Endodermal cell (in vitro differentiated cells): ENCODE measurements around the gene TRAP1. TPM values are rescaled to one million over a fixed set of nuclear protein-coding genes. Genes with fewer than 3 reads are reported as not detected.

Experiments used
- DNase-seq: peaks from one replicate; pipeline ENCODE4 v3.0.0-alpha.2; 2017
- H3K27ac ChIP-seq: 2 replicates; pipeline ENCODE4 v1.5.1; 2013; ENCODE audit warnings: mild to moderate bottlenecking, low read depth, low read length, moderate library complexity
- H3K27me3 ChIP-seq: 2 replicates; pipeline ENCODE4 v1.6.1; 2013; ENCODE audit warnings: mild to moderate bottlenecking, low read length, moderate library complexity; ENCODE audit not compliant: insufficient read depth, control insufficient read depth, poor library complexity, severe bottlenecking
- H3K36me3 ChIP-seq: 2 replicates; pipeline ENCODE4 v1.7.0; 2013; ENCODE audit warnings: mild to moderate bottlenecking, low read length, moderate library complexity; ENCODE audit not compliant: control insufficient read depth, insufficient read depth
- H3K4me1 ChIP-seq: one replicate; pipeline ENCODE4 v1.7.0; 2013; ENCODE audit warnings: low read length; ENCODE audit not compliant: control insufficient read depth, insufficient read depth
- H3K4me3 ChIP-seq: 2 replicates; pipeline ENCODE4 v1.5.1; 2013; ENCODE audit warnings: mild to moderate bottlenecking, low read length, moderate library complexity
- H3K9ac ChIP-seq: 2 replicates; pipeline ENCODE4 v1.6.1; 2013; ENCODE audit warnings: mild to moderate bottlenecking, low read length, moderate library complexity; ENCODE audit not compliant: poor library complexity, severe bottlenecking; ENCODE audit errors: extremely low read depth
- H3K9me3 ChIP-seq: 2 replicates; pipeline ENCODE4 v1.6.1; 2013; ENCODE audit warnings: mild to moderate bottlenecking, low read length, moderate library complexity; ENCODE audit not compliant: control insufficient read depth
- H3K27ac Mint-ChIP-seq: 2 replicates; pipeline ENCODE4 v1.8.0; 2020; ENCODE audit warnings: mixed read lengths
- H3K27me3 Mint-ChIP-seq: 2 replicates; pipeline ENCODE4 v1.8.0; 2021; ENCODE audit warnings: mild to moderate bottlenecking, mixed read lengths; ENCODE audit not compliant: insufficient read depth
- H3K36me3 Mint-ChIP-seq: 2 replicates; pipeline ENCODE4 v1.8.0; 2020; ENCODE audit warnings: low read depth, mixed read lengths
- H3K4me1 Mint-ChIP-seq: 2 replicates; pipeline ENCODE4 v1.8.0; 2020; ENCODE audit warnings: mixed read lengths
- H3K4me3 Mint-ChIP-seq: 2 replicates; pipeline ENCODE4 v1.8.0; 2020; ENCODE audit warnings: mild to moderate bottlenecking, moderate library complexity, mixed read lengths
- H3K9me3 Mint-ChIP-seq: 2 replicates; pipeline ENCODE4 v1.8.0; 2020; ENCODE audit warnings: mild to moderate bottlenecking, mixed read lengths
- CTCF ChIP-seq: fragments of 200-600 bp; sonication (generic); conservative IDR thresholded peaks from 2 replicates; pipeline ENCODE4 v1.5.0; 2021; ENCODE audit warnings: antibody characterized with exemption, mild to moderate bottlenecking
- WGBS, 2 experiments: methylation state at CpG; one replicate each; pipeline versions ENCODE4 v1.1.5 to v1.1.7; 2013; ENCODE audit warnings: missing lambda C conversion rate in 2 of 2, mixed read lengths in 1 of 2; ENCODE audit not compliant: insufficient coverage in 1 of 2, insufficient read length in 1 of 2; 5-methylcytosine and 5-hydroxymethylcytosine counted together
- total RNA-seq, 2 donors: library from RNA; stranded (reverse); fragmentation: NEBNext Ultra II Directional in 1 of 2; extraction: Animal tissue kit (Norgen Biotek cat#: 25700) in 1 of 2; gene quantifications; 2 replicates in 1 of 2; 3 replicates in 1 of 2; pipeline ENCODE4 v1.2.1, GENCODE V29; 2021

The TRAP1 gene
- total RNA-seq, 2 donors from 2014 or later: 144 to 156 TPM

GRCh38 chr16:3731126-3731935, 14.0 kb upstream of the TRAP1 start:
- peaks cover 83% of the 10 kb centered on the region for H3K36me3 Mint-ChIP-seq
- H3K36me3 ChIP-seq: peaks cover 67% of the 10 kb centered on the region
- peak overlapping the region; percentile 13 for H3K27ac Mint-ChIP-seq
- no peaks in the 10 kb centered on the region for H3K27me3 Mint-ChIP-seq
- no peak overlapping the region for H3K4me3 ChIP-seq
- H3K27me3 ChIP-seq: no peaks in the 10 kb centered on the region
- H3K4me1 Mint-ChIP-seq: peaks cover 5% of the 10 kb centered on the region
- H3K4me1 ChIP-seq: no peaks in the 10 kb centered on the region
- DNase-seq: no peak
- H3K9me3 ChIP-seq: no peaks in the 10 kb centered on the region
- no peak overlapping the region for H3K9ac ChIP-seq
- peaks cover 5% of the 10 kb centered on the region for H3K9me3 Mint-ChIP-seq
- TF ChIP-seq CTCF: peak; percentile 36
- no peak overlapping the region for H3K4me3 Mint-ChIP-seq
- H3K27ac ChIP-seq: no peak overlapping the region
- 96 to 98% methylated on average over 31 to 34 of the region's 34 CpGs for WGBS, 2 experiments

- Mint-ChIP-seq H3K4me3 (no peak overlapping the region), H3K4me1 (no peaks in the 10 kb centered on the region), H3K36me3 (peaks cover 74% of the 10 kb centered on the region), H3K27ac (no peak overlapping the region), H3K27me3 (no peaks in the 10 kb centered on the region), H3K9me3 (peaks cover 5% of the 10 kb centered on the region)
- no peaks in the 10 kb centered on the region for H3K27me3 ChIP-seq
- H3K4me3 ChIP-seq: no peak overlapping the region
- H3K27ac ChIP-seq: no peak overlapping the region
- no peak overlapping the region for H3K9ac ChIP-seq
- H3K9me3 ChIP-seq: no peaks in the 10 kb centered on the region
- TF ChIP-seq CTCF: no peak
- DNase-seq: no peak
- WGBS, 2 experiments: 95 to 96% methylated on average over 21 to 24 of the region's 24 CpGs
- H3K4me1 ChIP-seq: no peaks in the 10 kb centered on the region
- H3K36me3 ChIP-seq: peaks cover 58% of the 10 kb centered on the region
Observed at GRCh38 chr16:3730161-3731125, 13.1 kb upstream of the TRAP1 start.

- no peak for TF ChIP-seq CTCF
- H3K9me3 ChIP-seq: no peaks in the 10 kb centered on the region
- Mint-ChIP-seq H3K4me3 (no peak overlapping the region), H3K9me3 (peaks cover 2% of the 10 kb centered on the region), H3K36me3 (peaks cover 64% of the 10 kb centered on the region), H3K27me3 (no peaks in the 10 kb centered on the region), H3K4me1 (no peaks in the 10 kb centered on the region), H3K27ac (no peak overlapping the region)
- no peaks in the 10 kb centered on the region for H3K4me1 ChIP-seq
- no peak overlapping the region for H3K27ac ChIP-seq
- no peak overlapping the region for H3K9ac ChIP-seq
- no peak overlapping the region for H3K4me3 ChIP-seq
- whole genome bisulfite sequencing, 2 experiments: 96 to 97% methylated on average over 28 to 49 of the region's 49 CpGs
- H3K27me3 ChIP-seq: no peaks in the 10 kb centered on the region
- DNase-seq: no peak
- peaks cover 49% of the 10 kb centered on the region for H3K36me3 ChIP-seq
Observed at GRCh38 chr16:3729161-3730112, 12.1 kb upstream of the TRAP1 start.
